T-helper 9 cell (primary cell): ENCODE measurements around the gene TMEM121.
"Not testable (repeated sequence)": the region's sequence is repeated elsewhere in the genome, so short reads cannot be mapped to it uniquely, and the experiment has no call there.

ENCODE experiments used
- DNase-seq: peaks from one replicate; pipeline ENCODE4 v3.0.0-alpha.2; 2020

The TMEM121 gene

DNA sequence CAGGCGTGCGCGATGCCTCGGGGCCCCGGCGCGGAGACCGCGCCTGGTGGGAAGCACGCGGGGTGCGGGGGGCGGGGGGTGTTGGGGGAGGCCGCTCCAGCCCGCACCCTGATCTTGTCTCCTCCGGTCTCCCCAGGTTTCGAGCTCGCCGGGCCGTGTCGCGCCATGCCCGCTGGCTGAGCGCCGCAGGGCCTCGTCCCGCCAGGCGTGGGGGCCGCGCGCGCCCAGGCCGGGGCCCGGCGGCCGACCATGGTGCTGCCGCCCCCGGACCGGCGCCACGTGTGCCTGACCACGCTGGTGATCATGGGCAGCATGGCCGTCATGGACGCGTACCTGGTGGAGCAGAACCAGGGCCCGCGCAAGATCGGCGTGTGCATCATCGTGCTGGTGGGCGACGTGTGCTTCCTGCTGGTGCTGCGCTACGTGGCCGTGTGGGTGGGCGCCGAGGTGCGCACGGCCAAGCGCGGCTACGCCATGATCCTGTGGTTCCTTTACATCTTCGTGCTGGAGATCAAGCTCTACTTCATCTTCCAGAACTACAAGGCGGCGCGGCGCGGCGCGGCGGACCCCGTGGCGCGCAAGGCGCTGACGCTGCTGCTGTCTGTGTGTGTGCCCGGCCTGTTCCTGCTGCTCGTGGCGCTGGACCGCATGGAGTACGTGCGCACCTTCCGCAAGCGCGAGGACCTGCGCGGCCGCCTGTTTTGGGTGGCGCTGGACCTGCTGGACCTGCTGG is 2.4 kb downstream of the TMEM121 start:
- no peak for DNase-seq

- no peak for DNase-seq
These were observed 2.9 kb downstream of the TMEM121 start for GRCh38 chr14:105529319-105529568.

GRCh38 chr14:105529569-105530284 is 3.3 kb downstream of the TMEM121 start:
- peak; percentile 26 for DNase-seq

DNA sequence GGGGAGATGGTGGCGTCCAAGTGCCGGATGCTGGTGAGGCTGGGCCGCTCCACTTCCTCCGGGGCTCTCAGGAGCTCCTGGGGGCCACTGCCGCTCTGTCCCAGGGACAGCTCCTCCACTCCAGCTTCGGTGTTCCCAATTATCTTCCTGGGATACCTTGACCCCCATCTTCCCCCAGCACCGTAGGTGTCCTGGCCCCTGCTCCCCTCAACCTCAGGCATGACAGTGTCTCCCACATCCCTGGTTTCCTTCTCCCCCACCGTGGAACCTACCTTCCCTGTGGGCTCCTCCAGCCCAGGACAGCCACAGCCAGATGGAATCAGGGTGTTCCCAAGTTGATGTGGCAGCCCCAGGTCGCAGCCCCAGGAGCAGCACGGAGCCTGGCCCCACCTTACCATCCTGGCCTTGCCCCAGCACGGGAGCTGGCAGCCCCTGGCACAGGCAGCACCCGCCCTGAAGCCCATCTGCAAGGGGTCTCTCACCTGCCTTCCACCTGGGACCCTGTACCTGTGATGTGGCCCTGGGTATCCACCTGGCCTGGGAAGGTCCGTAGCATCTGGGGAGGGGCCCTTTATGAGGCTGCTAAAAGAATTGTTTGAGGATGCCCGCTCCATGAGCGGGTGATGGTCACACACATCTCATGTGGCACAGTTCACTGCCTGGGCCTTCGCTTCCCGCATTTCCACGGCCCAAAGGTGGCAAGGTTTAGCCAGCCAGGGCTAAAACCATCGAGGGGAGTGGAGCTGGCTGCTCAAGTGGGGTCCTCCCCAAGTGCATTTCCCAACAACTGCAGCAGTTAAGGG is 4.1 kb downstream of the TMEM121 start:
- DNase-seq = no peak

DNA sequence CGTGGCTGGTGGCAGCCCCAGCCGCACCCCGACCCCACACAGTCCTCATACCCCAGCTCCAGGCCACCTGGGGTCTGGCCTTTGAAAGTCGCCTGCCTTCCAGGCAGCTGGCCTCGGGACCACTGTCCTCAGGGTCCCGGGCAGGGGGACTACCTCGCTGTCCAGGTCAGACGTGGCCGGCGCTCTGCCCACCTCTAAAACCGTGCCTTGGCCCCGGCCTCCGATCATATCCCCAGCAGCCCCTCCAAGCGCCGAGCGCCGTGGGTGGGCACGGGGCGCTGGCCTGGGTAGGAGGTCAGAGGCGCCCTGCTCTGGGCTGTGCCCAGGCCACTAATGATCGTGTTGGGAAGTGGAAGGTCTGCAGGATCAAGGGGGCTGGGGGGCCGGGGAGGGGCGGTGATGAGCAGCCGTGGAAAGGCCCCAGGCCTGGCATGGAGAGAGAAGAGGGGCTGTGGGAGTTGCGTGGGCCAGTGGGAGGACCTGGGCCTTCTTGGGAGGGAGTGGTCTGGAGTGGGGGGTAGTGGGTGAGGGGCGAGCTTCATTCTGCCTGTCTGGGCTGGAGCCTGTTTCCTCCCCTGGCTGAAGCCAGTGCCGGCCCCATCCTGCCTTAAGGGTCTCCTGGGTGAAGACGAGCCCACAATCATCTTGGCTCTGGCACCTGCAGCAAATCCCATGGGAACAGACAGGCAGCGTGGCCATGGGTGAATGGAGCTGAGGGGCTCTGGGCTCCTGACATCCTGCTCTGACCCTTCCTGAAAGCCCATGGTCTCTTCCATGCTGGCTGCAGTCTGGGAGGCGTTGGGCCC is 4.9 kb downstream of the TMEM121 start:
- no peak for DNase-seq

DNA sequence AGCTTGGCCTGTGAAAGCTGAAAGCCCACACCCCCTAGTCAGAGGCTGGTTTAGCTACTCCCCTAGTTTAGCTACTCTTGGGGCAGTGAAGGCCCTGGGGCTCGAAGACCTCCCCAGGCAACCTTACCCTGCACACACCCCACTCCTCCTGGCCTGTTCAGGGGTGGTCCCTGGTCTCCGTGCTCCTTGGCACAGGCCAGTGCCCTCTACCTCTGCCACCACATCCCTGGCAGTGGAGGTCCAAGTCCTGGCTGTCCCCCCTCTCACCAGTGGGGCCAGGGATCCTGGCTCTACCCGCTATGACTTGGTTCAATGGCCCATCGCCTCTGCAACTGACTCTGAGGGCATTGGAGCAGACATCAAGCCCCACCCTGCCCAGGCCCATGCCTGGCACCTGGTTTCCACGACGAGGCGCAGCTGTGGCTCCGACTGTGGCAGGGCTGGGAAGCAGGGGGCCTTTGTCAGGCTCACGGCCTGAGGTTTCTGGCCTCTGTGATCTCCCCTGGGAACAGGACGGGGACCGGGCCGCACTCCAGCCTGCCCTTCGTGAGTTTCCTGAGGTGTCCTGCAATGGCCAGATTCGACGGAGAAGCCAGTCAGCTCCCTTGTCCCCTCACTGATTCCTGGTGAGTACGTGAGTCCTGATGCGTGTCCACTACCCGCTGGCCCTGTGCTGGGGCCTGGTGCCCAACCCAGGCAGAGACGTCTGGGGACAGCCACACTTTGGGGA is 5.7 kb downstream of the TMEM121 start:
- no peak for DNase-seq

GRCh38 chr14:105532735-105533141 is 6.4 kb downstream of the TMEM121 start:
- no peak for DNase-seq

DNA sequence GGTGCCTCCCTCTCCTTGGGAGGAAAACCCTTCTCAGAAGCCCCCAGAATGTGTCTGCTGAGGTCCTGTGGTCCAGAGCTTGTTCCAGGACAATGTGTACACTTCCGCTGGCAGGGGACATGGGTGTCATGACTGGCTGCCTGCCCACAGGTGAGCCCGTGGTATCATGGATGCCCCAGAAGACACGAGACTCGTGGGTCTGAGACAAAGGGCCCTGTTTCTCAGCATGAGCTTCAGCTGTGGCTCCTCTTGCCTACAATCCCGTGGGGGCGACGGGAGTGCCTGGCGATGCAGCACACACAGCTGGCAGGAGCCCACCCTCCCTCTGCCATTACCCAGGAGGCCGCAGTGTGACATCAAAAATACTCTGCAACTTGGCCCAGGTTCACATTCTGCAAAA is 7.0 kb downstream of the TMEM121 start:
- no peak for DNase-seq

GRCh38 chr14:105533811-105534498 is 7.6 kb downstream of the TMEM121 start:
- DNase-seq = no peak

DNA sequence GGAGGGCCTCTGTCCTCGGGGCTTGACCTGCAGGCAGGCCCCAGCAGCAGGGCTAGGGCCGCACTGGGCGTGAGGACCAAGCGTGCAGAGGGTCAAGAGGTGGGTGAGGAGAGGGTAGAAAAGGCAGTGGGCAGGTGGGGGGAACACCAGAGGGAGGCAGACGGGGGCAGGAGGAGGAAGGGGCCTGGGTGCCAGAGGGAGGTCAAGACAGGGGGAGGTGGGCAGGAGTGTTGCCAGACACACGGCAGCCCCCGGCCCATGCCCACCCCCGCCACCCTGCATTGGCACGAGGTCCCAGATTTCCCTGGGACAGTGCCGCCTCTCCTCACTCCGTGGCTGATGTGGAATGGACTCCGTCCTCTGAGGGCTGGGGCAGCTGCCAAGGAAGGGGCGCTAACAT is 8.2 kb downstream of the TMEM121 start:
- DNase-seq = no peak

GRCh38 chr14:105536051-105536450 is 9.7 kb downstream of the TMEM121 start:
- DNase-seq = no peak

GRCh38 chr14:105536691-105537579 is 10.6 kb downstream of the TMEM121 start:
- DNase-seq = no peak

DNA sequence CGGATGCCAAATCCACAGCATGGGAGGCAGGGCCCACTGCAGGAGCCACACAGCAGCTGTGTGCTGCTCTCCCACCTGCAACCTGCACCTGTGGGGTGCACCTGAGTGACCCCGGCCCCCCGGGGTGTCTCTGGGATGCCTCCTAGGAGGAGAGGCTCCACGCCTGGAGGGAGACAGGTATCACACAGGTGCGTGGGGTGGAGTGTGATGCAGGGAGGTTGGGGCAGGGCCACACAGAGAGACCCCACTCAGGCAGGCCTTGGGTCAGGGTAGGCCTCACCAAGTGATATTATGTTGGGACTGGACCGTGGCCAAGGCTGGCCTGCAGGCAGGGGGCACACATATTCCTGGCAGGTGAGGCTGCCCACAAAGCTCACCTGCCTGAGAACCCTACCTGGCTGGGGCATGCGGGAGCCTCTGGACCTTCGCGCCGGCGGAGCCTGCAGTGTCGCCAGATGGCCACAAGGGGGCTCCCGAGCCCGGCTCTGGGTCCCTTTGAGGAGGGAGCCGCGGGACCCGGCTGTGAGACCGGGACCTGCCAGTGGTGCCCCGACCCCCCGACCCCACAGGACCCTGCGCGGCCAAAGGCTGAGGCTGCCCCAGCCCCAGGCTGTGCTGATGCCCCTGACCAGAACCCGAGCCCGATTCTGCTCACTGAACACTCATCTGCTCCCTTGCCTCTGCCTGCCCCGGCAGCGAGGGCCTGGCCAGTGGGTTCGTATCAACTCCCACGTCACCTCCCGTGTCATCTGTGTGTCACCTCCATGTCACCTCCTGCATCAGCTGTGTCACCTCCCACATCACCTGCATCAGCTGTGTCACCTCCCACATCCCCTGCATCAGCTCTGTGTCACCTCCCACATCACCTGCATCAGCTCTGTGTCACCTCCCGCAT is 11.4 kb downstream of the TMEM121 start:
- DNase-seq = peak; percentile 72

GRCh38 chr14:105538481-105539049 is 12.2 kb downstream of the TMEM121 start:
- no peak for DNase-seq

- DNase-seq = no peak
These were observed 14.4 kb downstream of the TMEM121 start for GRCh38 chr14:105540811-105541210.

- DNase-seq = no peak
These were observed 15.0 kb downstream of the TMEM121 start for GRCh38 chr14:105541218-105541875.

- not testable (repeated sequence) for DNase-seq
These were observed 19.3 kb downstream of the TMEM121 start for GRCh38 chr14:105545676-105546075.

DNA sequence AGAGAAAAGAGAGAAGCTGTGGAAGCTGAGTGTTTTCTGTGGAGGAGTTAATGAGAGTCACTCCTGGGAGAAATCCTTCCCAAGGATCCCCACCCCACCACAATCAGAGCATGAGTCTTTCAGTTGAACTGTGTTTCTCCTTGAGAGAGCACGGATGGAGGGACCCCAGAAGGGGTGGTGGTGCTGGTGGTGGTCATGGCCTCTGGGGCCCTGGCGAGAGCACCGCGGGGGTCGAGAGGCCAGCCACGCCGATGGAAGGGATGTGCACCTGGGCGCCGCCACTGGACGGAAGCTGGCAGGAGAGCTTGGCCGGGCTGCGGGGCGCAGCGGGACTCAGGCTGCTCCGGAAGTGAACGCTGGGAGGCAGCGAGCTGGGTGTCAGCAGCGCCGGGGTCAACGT is 20.0 kb downstream of the TMEM121 start:
- DNase-seq = not testable (repeated sequence)

- not testable (repeated sequence) for DNase-seq
These were observed 20.7 kb downstream of the TMEM121 start for GRCh38 chr14:105547072-105547471.
